WTC11 (cell line): ENCODE measurements around the gene GFOD1. TPM values are rescaled to one million over a fixed set of nuclear protein-coding genes. Genes with fewer than 3 reads are reported as not detected.

Experiments used
- ATAC-seq: fragments of 200-7000 bp; cut with Tn5 transposase; 2 replicates; pipeline ENCODE4 v1.10.0; 2021; ENCODE audit warnings: mild to moderate bottlenecking, moderate library complexity
- CTCF ChIA-PET: fragments of 300-600 bp; sonication (Branson Sonifier 250); formaldehyde crosslinking; loops from one replicate; lab custom pipeline; 2021; ENCODE audit warnings: antibody characterized with exemption; lab: Charles Lee
- POLR2A ChIA-PET: fragments of 350-600 bp; sonication (Branson Sonifier 250); formaldehyde crosslinking; loops from one replicate; lab custom pipeline; 2021; ENCODE audit warnings: antibody characterized with exemption; lab: Charles Lee
- DNase-seq: peaks from one replicate; pipeline ENCODE4 v3.0.0; 2021; ENCODE audit warnings: low spot score
- H3K27ac Mint-ChIP-seq: 2 replicates; pipeline ENCODE4 v1.8.0; 2021; ENCODE audit warnings: mixed read lengths
- H3K27me3 Mint-ChIP-seq: 2 replicates; pipeline ENCODE4 v1.8.0; 2021; ENCODE audit warnings: low read depth, mild to moderate bottlenecking, moderate library complexity, mixed read lengths
- H3K36me3 Mint-ChIP-seq: 2 replicates; pipeline ENCODE4 v1.8.0; 2021; ENCODE audit warnings: mixed read lengths
- H3K4me1 Mint-ChIP-seq: 2 replicates; pipeline ENCODE4 v1.8.0; 2022; ENCODE audit warnings: mixed read lengths
- H3K4me3 Mint-ChIP-seq: 2 replicates; pipeline ENCODE4 v1.8.0; 2021; ENCODE audit warnings: mild to moderate bottlenecking, moderate library complexity, mixed read lengths
- H3K9me3 Mint-ChIP-seq: 2 replicates; pipeline ENCODE4 v1.8.0; 2021; ENCODE audit warnings: mixed read lengths
- CREB1 ChIP-seq: sonication (generic); formaldehyde crosslinking; IDR thresholded peaks from 2 replicates; pipeline ENCODE4 v1.8.0; 2023; ENCODE audit warnings: mild to moderate bottlenecking, missing genetic modification reagents
- CTCF ChIP-seq: fragments of 200-600 bp; IDR thresholded peaks from 2 replicates; pipeline ENCODE4 v1.8.0; 2022; ENCODE audit warnings: antibody characterized with exemption
- ERG ChIP-seq: fragments of 250-450 bp; sonication (Bioruptor Pico); IDR thresholded peaks from 2 replicates; pipeline ENCODE4 v1.8.0; 2021; ENCODE audit warnings: mild to moderate bottlenecking
- FOXJ3 ChIP-seq: sonication (generic); formaldehyde crosslinking; IDR thresholded peaks from 2 replicates; pipeline ENCODE4 v1.9.0; 2021; ENCODE audit warnings: missing genetic modification reagents, mild to moderate bottlenecking, borderline replicate concordance
- MYBL2 ChIP-seq: sonication (generic); formaldehyde crosslinking; IDR thresholded peaks from 2 replicates; pipeline ENCODE4 v1.8.1; 2023; ENCODE audit warnings: mild to moderate bottlenecking, moderate library complexity, missing genetic modification reagents
- NFE2L1 ChIP-seq: sonication (generic); formaldehyde crosslinking; IDR thresholded peaks from 2 replicates; pipeline ENCODE4 v1.8.1; 2023; ENCODE audit warnings: missing genetic modification reagents
- NR2C2 ChIP-seq: sonication (generic); formaldehyde crosslinking; IDR thresholded peaks from 2 replicates; pipeline ENCODE4 v1.8.0; 2022; ENCODE audit warnings: mild to moderate bottlenecking, missing genetic modification reagents
- OVOL2 ChIP-seq: fragments of 250-450 bp; sonication (Bioruptor Pico); IDR thresholded peaks from 2 replicates; pipeline ENCODE4 v1.9.0; 2021; ENCODE audit warnings: mild to moderate bottlenecking, borderline replicate concordance
- USF1 ChIP-seq: sonication (generic); formaldehyde crosslinking; IDR thresholded peaks from 2 replicates; pipeline ENCODE4 v1.8.0; 2022; ENCODE audit warnings: mild to moderate bottlenecking, missing genetic modification reagents
- USF2 ChIP-seq: sonication (generic); formaldehyde crosslinking; IDR thresholded peaks from 2 replicates; pipeline ENCODE4 v1.8.1; 2023; ENCODE audit warnings: mild to moderate bottlenecking, missing genetic modification reagents, moderate library complexity
- ZMAT4 ChIP-seq: fragments of 250-450 bp; sonication (Bioruptor Pico); IDR thresholded peaks from 2 replicates; pipeline ENCODE4 v1.9.0; 2021; ENCODE audit warnings: mild to moderate bottlenecking
- ZNF263 ChIP-seq: sonication (generic); formaldehyde crosslinking; IDR thresholded peaks from 2 replicates; pipeline ENCODE4 v1.8.1; 2022; ENCODE audit warnings: low read depth, mild to moderate bottlenecking, moderate library complexity, missing genetic modification reagents
- ZNF416 ChIP-seq: fragments of 250-450 bp; sonication (Bioruptor Pico); IDR thresholded peaks from 2 replicates; pipeline ENCODE4 v1.9.0; 2021; ENCODE audit warnings: mild to moderate bottlenecking, inconsistent platforms
- ZNF423 ChIP-seq: fragments of 250-450 bp; sonication (Bioruptor Pico); IDR thresholded peaks from 2 replicates; pipeline ENCODE4 v2.1.2; 2022; ENCODE audit warnings: mild to moderate bottlenecking, moderate library complexity
- ZNF512 ChIP-seq: sonication (generic); formaldehyde crosslinking; IDR thresholded peaks from 2 replicates; pipeline ENCODE4 v1.8.1; 2022; ENCODE audit warnings: missing genetic modification reagents, borderline replicate concordance
- total RNA-seq: library from RNA; stranded (reverse); gene quantifications from 3 replicates; pipeline ENCODE4 v1.2.3, GENCODE V29; 2021

Gene GFOD1
- total RNA-seq, 1 experiment from 2014 or later, result 8.5 TPM

- TF ChIP-seq NFE2L1 (CRISPR knock-in tag), result no peak
- CTCF ChIA-PET, result no interaction called here
- Mint-ChIP-seq H3K27me3 (peaks cover 13% of the 10 kb centered on the region), H3K4me1 (peaks cover 20% of the 10 kb centered on the region), H3K4me3 (no peak overlapping the region), H3K36me3 (peaks cover 3% of the 10 kb centered on the region; the same call in 1 of the 2 replicates), H3K27ac (no peak overlapping the region), H3K9me3 (peaks cover 5% of the 10 kb centered on the region)
- no peak for DNase-seq
- POLR2A ChIA-PET, result interaction anchor here (0.6 kb wide), 1 partner anchor 137 kb away, joined by 3 read pairs; no protein-coding TSS in a partner anchor
- ATAC-seq, result no peak
Measured at GRCh38 chr6:13479971-13480434, 7.4 kb downstream of the GFOD1 start.

GRCh38 chr6:13479206-13479800 is 8.1 kb downstream of the GFOD1 start:
- peaks cover 3% of the 10 kb centered on the region; the same call in 1 of the 2 replicates for H3K36me3 Mint-ChIP-seq
- peaks cover 13% of the 10 kb centered on the region for H3K4me1 Mint-ChIP-seq
- no peak for TF ChIP-seq MYBL2 (CRISPR knock-in tag)
- no peak for TF ChIP-seq OVOL2 (CRISPR knock-in tag)
- no peak for TF ChIP-seq FOXJ3 (CRISPR knock-in tag)
- TF ChIP-seq NR2C2 (CRISPR knock-in tag), result no peak
- no peak for TF ChIP-seq ZNF263 (CRISPR knock-in tag)
- TF ChIP-seq ZNF512 (CRISPR knock-in tag), result no peak
- TF ChIP-seq USF1, result no peak
- TF ChIP-seq CREB1 (CRISPR knock-in tag), result no peak
- TF ChIP-seq ZMAT4 (CRISPR knock-in tag), result no peak
- no peak overlapping the region for H3K27ac Mint-ChIP-seq
- ChIA-PET POLR2A (no interaction called here), CTCF (no interaction called here)
- DNase-seq (no peak), ATAC-seq (no peak)
- H3K27me3 Mint-ChIP-seq, result peaks cover 6% of the 10 kb centered on the region
- no peak overlapping the region for H3K4me3 Mint-ChIP-seq
- peaks cover 5% of the 10 kb centered on the region for H3K9me3 Mint-ChIP-seq

- CTCF ChIA-PET, result no interaction called here
- Mint-ChIP-seq H3K4me1 (peaks cover 10% of the 10 kb centered on the region), H3K9me3 (peaks cover 5% of the 10 kb centered on the region), H3K36me3 (peaks cover 3% of the 10 kb centered on the region; the same call in 1 of the 2 replicates), H3K27ac (no peak overlapping the region; the same call in 1 of the 2 replicates)
- no peak for DNase-seq
- no peak for ATAC-seq
- no peak for TF ChIP-seq CTCF
- TF ChIP-seq ZNF263 (CRISPR knock-in tag), result no peak
- TF ChIP-seq USF2 (CRISPR knock-in tag), result no peak
- no peak for TF ChIP-seq ZNF416
- TF ChIP-seq ZNF423 (CRISPR knock-in tag), result no peak
- no peak for TF ChIP-seq ERG (CRISPR knock-in tag)
- TF ChIP-seq, all 79 proteins: peak for 0
- Mint-ChIP-seq H3K4me3 (no peak overlapping the region), H3K27me3 (no peaks in the 10 kb centered on the region; the same call in 1 of the 2 replicates)
- POLR2A ChIA-PET, result no interaction called here
Measured at GRCh38 chr6:13478525-13478966, 8.9 kb downstream of the GFOD1 start.
